Mononuclear cell (primary cell): Measurements from ENCODE around the gene TRPV4. TPM values are rescaled to one million over a fixed set of nuclear protein-coding genes. Genes with fewer than 3 reads are reported as not detected.
"Not testable (repeated sequence)": the region's sequence is repeated elsewhere in the genome, so short reads cannot be mapped to it uniquely, and the experiment has no call there.

Source experiments
- H3K27me3 ChIP-seq: 2 replicates; pipeline ENCODE4 v1.6.0; 2011; ENCODE audit warnings: low read length, control low read depth; ENCODE audit not compliant: insufficient read depth
- H3K4me1 ChIP-seq: 2 replicates; pipeline ENCODE4 v1.5.1; 2011; ENCODE audit warnings: mild to moderate bottlenecking, low read length, control low read depth; ENCODE audit not compliant: insufficient read depth
- H3K4me3 ChIP-seq: 2 replicates; pipeline ENCODE4 v1.5.1; 2011; ENCODE audit warnings: mild to moderate bottlenecking, low read length, moderate library complexity
- H3K9me3 ChIP-seq: 2 replicates; pipeline ENCODE4 v1.5.1; 2011; ENCODE audit warnings: low read depth, mild to moderate bottlenecking, control low read depth, low read length
- total RNA-seq: library from RNA; depleted of rRNA; stranded (reverse); fragments of >200 nt; gene quantifications from one replicate; pipeline ENCODE4 v1.2.3, GENCODE V29; 2012

The TRPV4 gene
- total RNA-seq, 1 donor = 0.31 TPM

GRCh38 chr12:109868182-109869051, 35.2 kb upstream of the TRPV4 start:
- Histone ChIP-seq H3K4me1 (peaks cover 62% of the 10 kb centered on the region), H3K4me3 (no peak overlapping the region), H3K27me3 (no peaks in the 10 kb centered on the region), H3K9me3 (no peaks in the 10 kb centered on the region)

- no peaks in the 10 kb centered on the region for H3K9me3 ChIP-seq
- no peaks in the 10 kb centered on the region for H3K27me3 ChIP-seq
- H3K4me3 ChIP-seq = no peak overlapping the region
These were observed 31.7 kb upstream of the TRPV4 start for GRCh38 chr12:109864916-109865315.

GRCh38 chr12:109863847-109864712, 30.9 kb upstream of the TRPV4 start:
- H3K9me3 ChIP-seq = no peaks in the 10 kb centered on the region
- H3K27me3 ChIP-seq = no peaks in the 10 kb centered on the region
- H3K4me1 ChIP-seq = peaks cover 29% of the 10 kb centered on the region
- no peak overlapping the region for H3K4me3 ChIP-seq

More at GRCh38 chr12:109864916-109865315, 31.7 kb upstream of the TRPV4 start:
- H3K4me1 ChIP-seq = peaks cover 37% of the 10 kb centered on the region

- H3K9me3 ChIP-seq, H3K4me3 ChIP-seq: not testable (repeated sequence)
These were observed 29.3 kb upstream of the TRPV4 start for GRCh38 chr12:109862491-109862890.

GRCh38 chr12:109861689-109862314, 28.6 kb upstream of the TRPV4 start:
- Histone ChIP-seq H3K4me3 (no peak overlapping the region), H3K27me3 (no peaks in the 10 kb centered on the region), H3K9me3 (no peaks in the 10 kb centered on the region), H3K4me1 (peaks cover 19% of the 10 kb centered on the region)

More at GRCh38 chr12:109862491-109862890, 29.3 kb upstream of the TRPV4 start:
- H3K4me1 ChIP-seq = peaks cover 19% of the 10 kb centered on the region
- H3K27me3 ChIP-seq = not testable (repeated sequence)

- H3K9me3 ChIP-seq = no peaks in the 10 kb centered on the region
- H3K4me1 ChIP-seq = peaks cover 19% of the 10 kb centered on the region
- H3K27me3 ChIP-seq = no peaks in the 10 kb centered on the region
These were observed 27.8 kb upstream of the TRPV4 start for GRCh38 chr12:109860977-109861376.

GRCh38 chr12:109858764-109859163, 25.6 kb upstream of the TRPV4 start:
- H3K9me3 ChIP-seq = no peaks in the 10 kb centered on the region
- no peaks in the 10 kb centered on the region for H3K27me3 ChIP-seq
- H3K4me3 ChIP-seq = no peak overlapping the region
- peaks cover 3% of the 10 kb centered on the region for H3K4me1 ChIP-seq

More at GRCh38 chr12:109860977-109861376, 27.8 kb upstream of the TRPV4 start:
- no peak overlapping the region for H3K4me3 ChIP-seq

- Histone ChIP-seq H3K4me3 (no peak overlapping the region), H3K4me1 (no peaks in the 10 kb centered on the region), H3K9me3 (no peaks in the 10 kb centered on the region), H3K27me3 (no peaks in the 10 kb centered on the region)
These were observed 24.5 kb upstream of the TRPV4 start for GRCh38 chr12:109857715-109858114.

GRCh38 chr12:109855377-109855776, 22.2 kb upstream of the TRPV4 start:
- Histone ChIP-seq H3K4me3 (no peak overlapping the region), H3K27me3 (no peaks in the 10 kb centered on the region), H3K4me1 (peaks cover 3% of the 10 kb centered on the region), H3K9me3 (no peaks in the 10 kb centered on the region)

- not testable (repeated sequence) for H3K9me3 ChIP-seq, H3K27me3 ChIP-seq, H3K4me3 ChIP-seq
- H3K4me1 ChIP-seq = peaks cover 42% of the 10 kb centered on the region
These were observed 17.3 kb upstream of the TRPV4 start for GRCh38 chr12:109850518-109850917.

- Histone ChIP-seq H3K9me3 (no peaks in the 10 kb centered on the region), H3K27me3 (no peaks in the 10 kb centered on the region), H3K4me3 (no peak overlapping the region), H3K4me1 (peaks cover 49% of the 10 kb centered on the region)
These were observed 14.0 kb upstream of the TRPV4 start for GRCh38 chr12:109847142-109847735.

- H3K27me3 ChIP-seq = no peaks in the 10 kb centered on the region
- H3K4me3 ChIP-seq = no peak overlapping the region
- no peaks in the 10 kb centered on the region for H3K9me3 ChIP-seq
- H3K4me1 ChIP-seq = peaks cover 49% of the 10 kb centered on the region
These were observed 12.6 kb upstream of the TRPV4 start for GRCh38 chr12:109845824-109846205.

- H3K27me3 ChIP-seq = no peaks in the 10 kb centered on the region
- H3K9me3 ChIP-seq = no peaks in the 10 kb centered on the region
- peaks cover 44% of the 10 kb centered on the region for H3K4me1 ChIP-seq
- H3K4me3 ChIP-seq = no peak overlapping the region
These were observed 12.0 kb upstream of the TRPV4 start for GRCh38 chr12:109844983-109845823.

GRCh38 chr12:109844091-109844490, 10.9 kb upstream of the TRPV4 start:
- peaks cover 33% of the 10 kb centered on the region for H3K4me1 ChIP-seq
- no peaks in the 10 kb centered on the region for H3K27me3 ChIP-seq

More at GRCh38 chr12:109844091-109844490, 10.9 kb upstream of the TRPV4 start:
- Histone ChIP-seq H3K9me3 (no peaks in the 10 kb centered on the region), H3K4me3 (no peak overlapping the region)
